Thyroid gland (tissue), 4 donors: ENCODE data around the gene KIF21A.

Source experiments
- CTCF ChIP-seq, 6 experiments: fragments of 200-600 bp in 3 of 6; fragments of 450-650 bp in 3 of 6; sonication (generic) in 3 of 6; IDR thresholded peaks; one replicate each; pipeline ENCODE4 v1.5.1; 2016 to 2019; ENCODE audit warnings: antibody characterized with exemption in 6 of 6, mild to moderate bottlenecking in 2 of 6, inconsistent platforms in 1 of 6, moderate library complexity in 1 of 6
- POLR2A ChIP-seq, 2 donors: fragments of 450-650 bp; IDR thresholded peaks; one replicate each; pipeline ENCODE4 v1.6.1; 2017; ENCODE audit warnings: antibody characterized with exemption in 2 of 2, mild to moderate bottlenecking in 2 of 2, moderate library complexity in 1 of 2

- TF ChIP-seq CTCF (IDR thresholded peaks at IDR 0.05) (no peak), POLR2A (IDR thresholded peaks at IDR 0.05) (no peak)
These were observed 110.2 kb downstream of the KIF21A start for GRCh38 chr12:39332661-39333175.
